NT2/D1 (cell line): ENCODE measurements around the gene GLO1.

ENCODE experiments used
- DNase-seq: peaks from one replicate; pipeline ENCODE4 v3.0.0-alpha.2; 2011; ENCODE audit warnings: low read depth, low spot score
- H3K27me3 ChIP-seq: 2 replicates; pipeline ENCODE4 v1.6.0; 2011; ENCODE audit warnings: mild to moderate bottlenecking; ENCODE audit not compliant: insufficient read length, insufficient read depth
- H3K36me3 ChIP-seq: 2 replicates; pipeline ENCODE4 v1.6.1; 2011; ENCODE audit warnings: mild to moderate bottlenecking, low read length, mixed read lengths; ENCODE audit not compliant: insufficient read depth, insufficient read length
- H3K4me1 ChIP-seq: 2 replicates; pipeline ENCODE4 v1.5.1; 2011; ENCODE audit not compliant: insufficient read depth, insufficient read length
- H3K4me3 ChIP-seq: 2 replicates; pipeline ENCODE4 v1.5.1; 2011; ENCODE audit warnings: low read depth; ENCODE audit not compliant: insufficient read length
- H3K9ac ChIP-seq: 2 replicates; pipeline ENCODE4 v1.6.0; 2011; ENCODE audit warnings: low read depth; ENCODE audit not compliant: insufficient read length
- H3K9me3 ChIP-seq: 2 replicates; pipeline ENCODE4 v1.5.1; 2011; ENCODE audit warnings: mild to moderate bottlenecking, low read length; ENCODE audit not compliant: insufficient read depth
- SUZ12 ChIP-seq: IDR thresholded peaks from 2 replicates; pipeline ENCODE4 v1.6.1; 2011; ENCODE audit not compliant: insufficient read length, insufficient read depth; ENCODE audit errors: extremely low read depth
- YY1 ChIP-seq: IDR thresholded peaks from 2 replicates; pipeline ENCODE4 v1.6.1; 2011; ENCODE audit not compliant: insufficient read length, insufficient read depth
- ZNF274 ChIP-seq: IDR thresholded peaks from 2 replicates; pipeline ENCODE4 v1.6.1; 2011; ENCODE audit warnings: mild to moderate bottlenecking, low read depth, low read length

GLO1 gene

GRCh38 chr6:38656896-38657295 lies 46.0 kb downstream of the GLO1 start:
- Histone ChIP-seq H3K9me3 (no peaks in the 10 kb centered on the region), H3K36me3 (no peaks in the 10 kb centered on the region), H3K4me3 (no peak overlapping the region), H3K9ac (no peak overlapping the region), H3K27me3 (no peaks in the 10 kb centered on the region), H3K4me1 (no peaks in the 10 kb centered on the region)
- TF ChIP-seq YY1: no peak
- TF ChIP-seq ZNF274: no peak
- TF ChIP-seq SUZ12: no peak
- no peak for DNase-seq

GRCh38 chr6:38654263-38654662 lies 48.7 kb downstream of the GLO1 start:
- no peaks in the 10 kb centered on the region for H3K27me3 ChIP-seq
- no peak overlapping the region for H3K9ac ChIP-seq
- no peaks in the 10 kb centered on the region for H3K36me3 ChIP-seq
- no peaks in the 10 kb centered on the region for H3K4me1 ChIP-seq
- H3K4me3 ChIP-seq: no peak overlapping the region
- no peak for TF ChIP-seq YY1
- TF ChIP-seq SUZ12: no peak
- no peak for TF ChIP-seq ZNF274
- H3K9me3 ChIP-seq: no peaks in the 10 kb centered on the region
- no peak for DNase-seq

- DNase-seq: no peak
- Histone ChIP-seq H3K9ac (no peak overlapping the region), H3K9me3 (no peaks in the 10 kb centered on the region), H3K4me3 (no peak overlapping the region), H3K27me3 (no peaks in the 10 kb centered on the region), H3K36me3 (no peaks in the 10 kb centered on the region), H3K4me1 (peaks cover 2% of the 10 kb centered on the region)
- no peak for TF ChIP-seq ZNF274
- no peak for TF ChIP-seq SUZ12
- no peak for TF ChIP-seq YY1
Observed at GRCh38 chr6:38651121-38651784, 51.7 kb downstream of the GLO1 start.

GRCh38 chr6:38650207-38650752 lies 52.7 kb downstream of the GLO1 start:
- H3K4me1 ChIP-seq: peaks cover 2% of the 10 kb centered on the region
- H3K27me3 ChIP-seq: no peaks in the 10 kb centered on the region
- no peaks in the 10 kb centered on the region for H3K9me3 ChIP-seq
- no peak for DNase-seq
- no peak overlapping the region for H3K4me3 ChIP-seq
- H3K36me3 ChIP-seq: no peaks in the 10 kb centered on the region
- no peak overlapping the region for H3K9ac ChIP-seq
- TF ChIP-seq YY1 (no peak), ZNF274 (no peak), SUZ12 (no peak)

GRCh38 chr6:38649744-38650143 lies 53.2 kb downstream of the GLO1 start:
- peaks cover 2% of the 10 kb centered on the region for H3K4me1 ChIP-seq
- DNase-seq: no peak
- TF ChIP-seq ZNF274: no peak
- no peaks in the 10 kb centered on the region for H3K9me3 ChIP-seq
- H3K36me3 ChIP-seq: no peaks in the 10 kb centered on the region
- no peak overlapping the region for H3K9ac ChIP-seq
- no peaks in the 10 kb centered on the region for H3K27me3 ChIP-seq
- no peak overlapping the region for H3K4me3 ChIP-seq

GRCh38 chr6:38648629-38649028 lies 54.3 kb downstream of the GLO1 start:
- no peaks in the 10 kb centered on the region for H3K9me3 ChIP-seq
- H3K4me3 ChIP-seq: no peak overlapping the region
- no peak for DNase-seq
- no peaks in the 10 kb centered on the region for H3K27me3 ChIP-seq
- TF ChIP-seq ZNF274 (no peak), YY1 (no peak), SUZ12 (no peak)
- H3K4me1 ChIP-seq: peaks cover 2% of the 10 kb centered on the region
- H3K36me3 ChIP-seq: no peaks in the 10 kb centered on the region
- H3K9ac ChIP-seq: no peak overlapping the region

- peak; percentile 2 for DNase-seq
- TF ChIP-seq SUZ12 (no peak), YY1 (no peak), ZNF274 (no peak)
- H3K36me3 ChIP-seq: no peaks in the 10 kb centered on the region
- no peaks in the 10 kb centered on the region for H3K27me3 ChIP-seq
- peaks cover 2% of the 10 kb centered on the region for H3K4me1 ChIP-seq
- no peak overlapping the region for H3K9ac ChIP-seq
- H3K4me3 ChIP-seq: no peak overlapping the region
- no peaks in the 10 kb centered on the region for H3K9me3 ChIP-seq
Observed at GRCh38 chr6:38646166-38646878, 56.6 kb downstream of the GLO1 start.
